Activated CD8-positive, alpha-beta memory T cell treated with anti-CD3 and anti-CD28 coated beads for 48 hours (primary cell): ENCODE data around the gene STYXL2.

Experiments
- DNase-seq, 3 experiments: peaks; one replicate each; pipeline ENCODE4 v3.0.0-alpha.2; 2020; ENCODE audit warnings: low read depth in 2 of 3, low spot score in 2 of 3

STYXL2 gene

DNA sequence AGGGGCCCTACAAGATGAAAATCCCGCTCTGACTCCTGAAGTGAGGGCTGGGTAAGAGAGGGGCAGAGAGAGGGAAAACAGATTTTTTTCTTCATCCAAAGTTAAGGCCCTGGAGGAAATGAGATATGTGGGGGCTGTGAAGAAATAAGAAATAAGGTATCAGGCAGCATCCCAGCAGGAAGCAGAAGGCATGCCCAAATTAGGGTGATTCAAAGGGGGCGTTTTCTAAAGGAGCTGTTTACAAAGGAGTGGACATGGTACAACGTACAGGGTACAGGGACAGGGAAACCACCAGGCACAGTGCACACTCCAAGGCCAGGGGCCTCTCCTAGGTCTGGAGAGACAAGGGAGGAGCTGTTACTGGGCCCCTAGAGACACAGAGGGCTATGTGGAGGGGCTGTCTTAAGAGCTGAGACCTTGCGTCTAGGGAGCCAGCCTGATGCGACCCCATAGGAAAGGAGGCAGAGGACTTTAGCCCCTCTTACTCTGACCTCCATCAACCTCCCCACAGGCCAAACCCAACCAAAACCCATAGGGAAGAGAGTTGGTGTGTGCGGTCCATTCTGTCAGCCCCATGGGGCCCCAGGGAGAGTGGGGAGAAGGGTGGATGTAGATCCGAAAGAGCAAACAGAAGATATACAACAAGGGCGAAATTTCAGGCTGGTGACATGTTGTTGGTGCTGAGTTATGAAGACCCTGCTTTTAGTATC is 38.6 kb downstream of the STYXL2 start:
- no peak for DNase-seq

DNA sequence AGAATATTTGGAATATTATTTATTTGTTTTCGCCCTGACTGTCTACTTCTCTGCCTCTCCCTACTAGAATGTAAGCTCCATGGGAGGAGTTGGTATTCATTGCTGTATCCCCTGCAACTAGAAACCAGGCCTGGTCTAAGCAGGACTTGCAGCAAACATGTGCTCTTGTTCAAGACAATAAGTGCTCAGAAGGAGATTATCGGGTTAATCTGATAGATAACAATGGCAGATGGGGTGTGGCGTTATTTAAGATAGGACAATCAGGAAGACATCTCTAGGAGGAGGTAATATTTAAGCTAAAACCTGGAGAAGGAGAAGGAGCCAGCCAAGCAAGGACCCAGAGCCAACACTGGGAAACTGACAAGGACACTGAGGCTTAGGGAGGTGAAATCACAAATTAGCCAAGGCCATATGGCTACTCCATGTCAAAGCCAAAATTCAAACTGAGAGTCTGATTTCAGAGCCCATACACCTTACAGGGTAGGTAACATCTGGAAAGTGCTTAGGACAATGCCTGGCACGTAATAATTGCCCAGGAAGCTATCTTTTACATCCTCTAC is 41.5 kb downstream of the STYXL2 start:
- DNase-seq = no peak

DNA sequence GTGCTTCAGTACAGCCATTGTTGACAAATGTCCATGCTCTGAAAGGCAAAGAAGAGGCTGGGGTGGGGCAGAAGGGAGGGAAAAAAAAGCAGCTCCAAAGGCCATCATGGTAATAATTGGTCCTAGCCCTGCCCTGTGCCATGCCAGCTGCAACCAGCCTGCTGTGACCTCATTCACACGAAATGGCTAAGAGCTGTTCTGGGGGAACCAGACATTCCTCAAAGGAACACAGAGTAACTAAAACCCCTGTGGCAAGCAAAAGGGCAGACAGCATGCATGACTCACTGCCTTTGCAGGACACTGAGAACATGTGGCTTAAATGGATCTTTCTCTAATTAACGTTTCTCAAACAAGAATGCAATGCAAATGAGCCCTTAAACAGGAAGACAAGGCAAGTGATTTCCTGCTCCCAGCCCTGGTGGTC is 42.3 kb downstream of the STYXL2 start:
- no peak for DNase-seq

DNA sequence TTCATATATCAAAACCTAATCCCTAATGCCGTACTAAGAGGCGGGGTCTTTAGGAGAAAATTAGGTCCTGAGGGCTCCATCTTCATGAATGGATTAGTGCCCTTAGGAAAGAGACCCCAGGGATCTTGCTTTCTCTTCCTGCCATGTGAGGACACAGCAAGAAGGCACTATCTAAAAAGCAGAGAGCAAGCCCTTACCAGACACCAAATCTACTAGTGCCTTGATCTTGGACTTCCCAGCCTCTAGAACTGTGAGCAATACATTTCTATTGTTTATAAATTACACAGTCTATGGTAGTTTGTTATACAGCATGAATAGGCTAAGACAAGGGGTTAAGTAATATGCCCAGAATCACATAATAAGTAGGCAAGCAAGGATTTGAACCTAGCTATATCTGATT is 42.9 kb downstream of the STYXL2 start:
- no peak for DNase-seq

DNA sequence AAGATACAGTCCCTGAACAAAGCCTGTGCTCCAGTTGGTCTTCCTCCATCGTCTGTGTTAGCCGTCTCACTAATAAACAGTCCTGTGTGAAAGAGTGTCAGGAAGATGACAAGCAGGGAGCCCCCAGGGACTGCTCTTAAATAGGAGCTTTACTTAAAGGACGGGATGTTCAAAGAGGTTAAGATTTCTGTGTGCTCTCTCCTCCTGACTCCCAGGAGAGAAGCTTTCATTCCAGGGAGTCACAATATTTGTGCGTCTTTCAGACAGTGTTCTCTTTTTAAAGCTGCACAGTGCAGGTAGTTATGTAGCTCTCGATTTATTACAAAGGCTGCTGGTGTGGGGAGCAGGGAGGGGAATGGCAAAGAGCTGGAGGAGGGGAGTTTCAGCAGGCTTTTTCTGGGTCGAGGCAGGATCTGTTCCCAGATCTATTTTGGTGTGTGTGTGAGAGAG is 43.5 kb downstream of the STYXL2 start:
- DNase-seq = no peak

DNA sequence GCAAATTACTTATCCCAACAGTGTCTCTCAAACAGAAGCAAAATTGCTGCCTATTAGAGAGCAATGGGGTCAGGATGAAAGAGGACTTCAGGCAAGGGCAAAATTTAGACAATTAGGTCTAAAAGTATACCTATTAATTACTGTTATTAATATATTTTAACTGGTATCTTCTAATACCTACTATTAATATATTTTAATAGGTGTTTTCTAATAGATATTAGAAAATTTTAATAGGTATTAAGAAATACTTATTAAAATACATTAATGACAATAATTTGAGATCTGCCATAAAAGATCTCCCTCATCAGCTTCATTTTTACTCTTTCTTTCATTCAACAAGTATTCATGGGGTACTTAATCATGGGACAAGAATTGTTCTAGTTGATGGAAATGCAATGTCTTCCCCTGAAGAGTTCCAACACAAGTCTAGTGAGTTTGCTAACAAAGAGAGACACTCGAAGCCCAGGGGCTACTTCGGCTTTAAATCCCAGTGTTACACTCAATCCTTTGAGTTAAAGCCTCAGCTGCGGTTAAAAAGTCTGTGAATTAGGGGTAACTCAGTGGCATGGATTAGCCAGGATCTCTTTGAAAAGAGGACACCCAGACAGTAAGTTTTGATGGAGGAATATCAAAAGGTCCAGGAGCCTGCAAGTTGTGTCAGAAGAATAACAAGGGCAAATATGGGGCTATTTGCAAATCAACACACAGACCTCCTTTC is 44.1 kb downstream of the STYXL2 start:
- no peak for DNase-seq

DNA sequence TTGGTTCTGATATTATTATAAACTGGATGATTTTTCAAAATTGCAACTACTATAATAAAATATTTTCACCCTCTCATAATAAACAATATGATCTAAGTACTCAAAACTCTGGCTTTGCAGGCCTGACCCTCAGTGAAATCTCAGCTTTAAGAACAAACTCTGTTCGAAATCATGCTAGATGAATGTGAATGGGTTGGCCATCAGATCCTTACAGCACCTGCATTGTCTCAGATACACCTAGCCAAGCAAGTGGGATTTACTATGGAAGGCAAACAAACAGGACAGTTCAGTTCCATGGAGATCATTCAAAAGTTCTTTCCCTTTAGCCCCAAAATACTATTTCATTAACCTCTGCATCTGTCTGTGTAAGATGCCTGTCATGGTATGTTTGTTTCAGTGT is 44.8 kb downstream of the STYXL2 start:
- no peak for DNase-seq

DNA sequence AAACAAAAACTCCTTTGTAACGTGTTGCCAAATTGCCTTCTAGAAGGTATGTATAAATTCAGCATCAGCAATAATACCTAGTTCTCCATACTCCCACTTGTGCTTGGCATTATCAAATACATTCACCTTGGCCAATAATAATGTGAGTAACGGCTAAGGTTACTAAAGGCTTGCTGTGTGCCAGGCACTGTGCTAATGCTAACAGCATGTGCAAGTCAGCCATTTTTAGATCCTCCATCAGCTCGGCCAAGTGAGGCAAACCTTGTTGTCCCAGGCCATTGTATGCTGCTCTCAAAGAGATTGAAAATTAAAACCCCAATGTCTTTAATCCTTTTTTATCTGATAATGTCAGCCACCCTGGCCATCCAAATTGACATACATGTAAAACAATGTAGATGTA is 48.1 kb downstream of the STYXL2 start:
- DNase-seq = no peak
